ENCODE results near the gene CFAP46. TPM values are rescaled to one million over a fixed set of nuclear protein-coding genes. Genes with fewer than 3 reads are reported as not detected.

The CFAP46 gene
- total RNA-seq (2014; rRNA removed; shearing (Covaris generic)) (2.8 and 3.1 TPM in 2 replicates), polyA plus RNA-seq (2016; fragmentation: Nextera tagmentation; extraction: Ambion mirVana) (5.1 and 5.4 TPM in 2 replicates)
- long read RNA-seq, partial matches to known transcripts = 1 of 5 reads
- long read RNA-seq, other reads (novel, unspliced or antisense) = 0 of 5 reads

DNA sequence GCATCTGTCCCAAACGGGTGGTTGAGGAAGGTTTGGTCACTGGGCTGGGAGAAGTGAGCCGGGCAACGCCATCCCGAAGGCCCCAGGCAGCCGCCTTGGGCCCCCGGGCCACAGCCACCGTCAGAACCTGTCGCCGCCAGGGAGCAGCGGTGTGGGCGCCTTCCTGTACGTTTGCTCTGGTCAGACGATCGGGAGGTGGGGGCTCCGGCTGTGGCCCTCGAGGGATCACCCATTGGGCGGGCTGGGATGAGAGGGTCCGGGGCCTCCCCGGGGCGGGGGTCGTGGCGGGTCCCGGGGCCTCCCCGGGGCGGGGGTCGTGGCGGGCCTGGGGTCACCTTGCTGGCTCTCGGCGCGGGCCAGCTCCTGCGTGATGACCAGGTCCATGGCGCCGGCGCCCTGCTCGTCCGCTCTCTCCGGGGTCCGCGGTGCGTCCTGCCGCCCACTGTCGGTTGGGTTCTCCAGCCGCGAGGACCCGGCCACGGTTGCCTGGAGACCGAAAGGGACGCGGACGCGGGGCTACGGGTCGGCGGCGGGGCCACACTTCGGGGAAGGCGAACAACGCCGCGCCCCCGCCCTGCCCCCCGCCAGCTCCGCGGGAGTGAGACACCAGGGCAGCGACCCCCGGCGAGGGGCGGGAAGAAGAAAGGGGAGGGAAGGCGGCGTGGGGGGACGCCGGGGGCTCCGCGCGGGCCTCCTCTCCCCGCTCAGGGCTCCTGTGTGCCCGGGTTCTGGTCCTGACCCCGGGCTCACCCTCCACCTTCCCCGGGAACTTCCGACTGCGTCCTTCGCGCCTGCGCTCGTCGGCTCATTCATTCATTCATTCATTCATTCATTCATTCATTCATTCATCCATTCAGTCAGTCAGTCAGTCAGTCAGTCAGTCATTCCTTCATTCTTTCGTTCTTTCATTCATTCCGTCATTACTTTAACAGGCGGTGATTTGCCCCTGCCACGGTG lies at the start of gene CFAP46:
TSS of gene CFAP46 (minus strand) at position 470 of the 957 bp plus-strand sequence. CDS start at position 384, 86 bp downstream.
- peak within 1 kb of the TSS; percentile 85 for H2AFZ ChIP-seq
- H3K79me2 ChIP-seq (replicated peaks; ENCODE audit: insufficient read depth) = no peaks in the 10 kb centered on the region
- H3K27ac Mint-ChIP-seq = no peak within 1 kb of the TSS
- H3K36me3 ChIP-seq (ENCODE audit: insufficient read depth) = no peaks in the 10 kb centered on the region
- H3K9me2 ChIP-seq (ENCODE audit: insufficient read depth) = no peaks in the 10 kb centered on the region
- H3K27me3 ChIP-seq (ENCODE audit: insufficient read depth) = no peaks in the 10 kb centered on the region
- H4K20me1 ChIP-seq (replicated peaks; ENCODE audit: insufficient read depth) = no peaks in the 10 kb centered on the region
- peak within 1 kb of the TSS; percentile 84 for H3K4me2 ChIP-seq
- peak; percentile 69 for ATAC-seq
- peaks cover 2% of the 10 kb centered on the region; the same call in 1 of the 2 replicates for H3K4me1 ChIP-seq (ENCODE audit: insufficient read depth)
- DNase-seq (ENCODE audit: low spot score) = peak; percentile 89
- no peak within 1 kb of the TSS for H3K27ac ChIP-seq (ENCODE audit: low read depth)
- H3K27me3 Mint-ChIP-seq (ENCODE audit: insufficient read depth, low read depth, poor library complexity) = peaks cover 18% of the 10 kb centered on the region
- no peaks in the 10 kb centered on the region; the same call in 2 of the 3 replicates for H3K36me3 Mint-ChIP-seq (ENCODE audit: low read depth)
- peak within 1 kb of the TSS; percentile 62 for H3K4me3 ChIP-seq
- H3K9me3 Mint-ChIP-seq = no peaks in the 10 kb centered on the region
- H3F3A ChIP-seq (replicated peaks; ENCODE audit: low read depth) = no peaks in the 10 kb centered on the region
- peaks cover 3% of the 10 kb centered on the region; the same call in 2 of the 3 replicates for H3K4me1 Mint-ChIP-seq
- peak within 1 kb of the TSS; percentile 82 for H3K4me3 Mint-ChIP-seq
- no peak for TF ChIP-seq REST (IDR thresholded peaks at IDR 0.05; ENCODE audit: unreplicated experiment)
- TF ChIP-seq STAT1 (IDR thresholded peaks at IDR 0.05; ENCODE audit: unreplicated experiment) = no peak
- no peak for TF ChIP-seq ZNF462 (CRISPR knock-in tag; IDR thresholded peaks at IDR 0.05)
- no peak for TF ChIP-seq EZH2 (IDR thresholded peaks at IDR 0.05; ENCODE audit: low read depth, unreplicated experiment)
- TF ChIP-seq POLR2AphosphoS5 (IDR thresholded peaks at IDR 0.05; ENCODE audit: low read depth) = no peak
- no peak for TF ChIP-seq JUNB (IDR thresholded peaks at IDR 0.05; ENCODE audit: unreplicated experiment)
- TF ChIP-seq EZH2phosphoT487 (IDR thresholded peaks at IDR 0.05; ENCODE audit: unreplicated experiment) = no peak
- 0 out of 2 replicates have a peak, but pooled peaks have one; percentile 27 for TF ChIP-seq CREB1 (CRISPR knock-in tag; IDR thresholded peaks at IDR 0.05; ENCODE audit: low read depth)
- no peak for TF ChIP-seq ZNF114 (CRISPR knock-in tag; IDR thresholded peaks at IDR 0.05)
- no peak for TF ChIP-seq ZNF331 (CRISPR knock-in tag; IDR thresholded peaks at IDR 0.05; ENCODE audit: low read depth)
- TF ChIP-seq NANOG (IDR thresholded peaks at IDR 0.05; ENCODE audit: borderline replicate concordance) = no peak
- TF ChIP-seq, protein P1, sequence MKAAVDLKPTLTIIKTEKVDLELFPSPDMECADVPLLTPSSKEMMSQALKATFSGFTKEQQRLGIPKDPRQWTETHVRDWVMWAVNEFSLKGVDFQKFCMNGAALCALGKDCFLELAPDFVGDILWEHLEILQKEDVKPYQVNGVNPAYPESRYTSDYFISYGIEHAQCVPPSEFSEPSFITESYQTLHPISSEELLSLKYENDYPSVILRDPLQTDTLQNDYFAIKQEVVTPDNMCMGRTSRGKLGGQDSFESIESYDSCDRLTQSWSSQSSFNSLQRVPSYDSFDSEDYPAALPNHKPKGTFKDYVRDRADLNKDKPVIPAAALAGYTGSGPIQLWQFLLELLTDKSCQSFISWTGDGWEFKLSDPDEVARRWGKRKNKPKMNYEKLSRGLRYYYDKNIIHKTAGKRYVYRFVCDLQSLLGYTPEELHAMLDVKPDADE (IDR thresholded peaks at IDR 0.05) = no peak
